Sigmoid colon (tissue), 7 donors: ENCODE results near the gene RXRG. TPM values are rescaled to one million over a fixed set of nuclear protein-coding genes. Genes with fewer than 3 reads are reported as not detected.

Source experiments
- DNase-seq: peaks from one replicate; pipeline ENCODE4 v3.0.0-alpha.2; 2019
- H3K27ac ChIP-seq, 4 donors: fragments of 200-600 bp; sonication (generic); one replicate each; pipeline ENCODE4 v1.5.1; 2016 to 2019; ENCODE audit warnings: mild to moderate bottlenecking in 1 of 4
- H3K27me3 ChIP-seq, 3 donors: fragments of 200-600 bp; sonication (generic); one replicate each; pipeline ENCODE4 v1.5.1; 2019; ENCODE audit warnings: mild to moderate bottlenecking in 1 of 3
- H3K36me3 ChIP-seq, 4 donors: fragments of 200-600 bp; sonication (generic); one replicate each; pipeline ENCODE4 v1.5.1; 2016 to 2019
- H3K4me1 ChIP-seq, 4 donors: fragments of 200-600 bp; sonication (generic); one replicate each; pipeline ENCODE4 v1.5.1; 2017 to 2019
- H3K4me3 ChIP-seq, 4 donors: fragments of 200-600 bp; sonication (generic); one replicate each; pipeline ENCODE4 v1.5.1; 2017 to 2019; ENCODE audit warnings: mild to moderate bottlenecking in 2 of 4, moderate library complexity in 1 of 4
- H3K9me3 ChIP-seq, 4 donors: fragments of 200-600 bp in 3 of 4; sonication (generic) in 3 of 4; one replicate each; pipeline versions ENCODE4 v1.5.1 to v1.6.1; 2013 to 2019
- EP300 ChIP-seq, 4 donors: sonication (generic); formaldehyde crosslinking; IDR thresholded peaks; one replicate each; pipeline ENCODE4 v1.6.1; 2017; ENCODE audit warnings: antibody characterized with exemption in 4 of 4
- POLR2A ChIP-seq, 2 donors: fragments of 450-650 bp; IDR thresholded peaks; one replicate each; pipeline ENCODE4 v1.6.1; 2016; ENCODE audit warnings: antibody characterized with exemption in 2 of 2, mild to moderate bottlenecking in 2 of 2, moderate library complexity in 2 of 2
- POLR2AphosphoS5 ChIP-seq, 4 donors: sonication (generic); formaldehyde crosslinking; IDR thresholded peaks; one replicate each; pipeline ENCODE4 v1.6.1; 2017; ENCODE audit warnings: antibody characterized with exemption in 4 of 4
- WGBS, 2 donors: extraction: QIAGEN DNeasy Blood & Tissue Kit; methylation state at CpG; one replicate each; pipeline ENCODE4 v1.1.7; 2013; 5-methylcytosine and 5-hydroxymethylcytosine counted together
- intact Hi-C: fragments of 100-400 bp; cut with DNase I; formaldehyde crosslinking; loops from one replicate; pipeline ENCODE4 v1.15.1; 2023
- polyA plus RNA-seq, 3 donors: library from polyadenylated mRNA; stranded (reverse); fragments of 200-250 nt; gene quantifications; one replicate each; pipeline ENCODE4 v1.2.3, GENCODE V29; 2013
- total RNA-seq, 4 donors: library from RNA; depleted of rRNA; stranded (reverse); fragments of >200 nt; gene quantifications; one replicate each; pipeline ENCODE4 v1.1.0, GENCODE V29; 2016
- TF ChIP-seq, protein P1 (sequence below), 4 experiments: fragments of 450-650 bp in 3 of 4; fragments of 200-600 bp in 1 of 4; IDR thresholded peaks; one replicate each; pipeline ENCODE4 v1.5.1; 2016 to 2019; ENCODE audit warnings: antibody characterized with exemption in 4 of 4, mild to moderate bottlenecking in 3 of 4, moderate library complexity in 2 of 4
- donor health status: healthy with polysubstance abuse.
- donor health status: Bipolar disorder and iron deficiency.
- donor health status: healthy.

The RXRG gene
- total and polyA plus RNA-seq, 7 donors, result 0.55 to 2.1 (median 1.2) TPM

DNA sequence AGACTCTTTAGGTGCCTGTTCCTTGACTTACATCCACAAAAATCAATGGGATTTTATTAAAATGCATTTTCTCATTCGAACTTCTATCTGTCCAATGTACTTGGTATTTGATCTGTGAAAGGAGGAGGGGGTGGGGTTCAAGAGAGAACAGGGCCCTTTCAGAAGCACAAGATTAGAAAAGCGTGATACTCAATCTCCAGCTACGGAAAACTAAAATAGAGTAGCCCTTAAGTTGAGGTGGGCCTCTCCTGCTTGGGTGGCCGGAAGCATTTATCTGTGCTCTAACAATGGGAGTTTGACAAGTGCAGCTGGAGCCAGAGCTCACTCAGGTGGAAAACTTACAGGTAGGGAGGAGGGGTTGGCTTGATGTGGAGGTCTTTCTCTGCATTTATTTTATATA is 462 bp upstream of the RXRG start:
- Histone ChIP-seq H3K36me3 (no peaks in the 10 kb centered on the region), H3K9me3 (no peaks in the 10 kb centered on the region), H3K4me1 (peaks cover 0 to 19% (median 13%) of the 10 kb centered on the region in 4 donors), H3K27ac (peak overlapping the region in 3 of 4 donors; percentile 4 to 55 (median 19)), H3K4me3 (peak overlapping the region; percentile 0 to 38 (median 30)), H3K27me3 (peaks cover 10 to 40% (median 26%) of the 10 kb centered on the region in 3 donors)
- intact Hi-C loops, result no loop called here
- 51 to 59% methylated on average over 4 of the region's 4 CpGs for WGBS, 2 donors
- no peak for TF ChIP-seq EP300 (IDR thresholded peaks at IDR 0.05)
- TF ChIP-seq POLR2A (IDR thresholded peaks at IDR 0.05), result no peak
- TF ChIP-seq POLR2AphosphoS5 (IDR thresholded peaks at IDR 0.05), result no peak
- TF ChIP-seq, protein P1, sequence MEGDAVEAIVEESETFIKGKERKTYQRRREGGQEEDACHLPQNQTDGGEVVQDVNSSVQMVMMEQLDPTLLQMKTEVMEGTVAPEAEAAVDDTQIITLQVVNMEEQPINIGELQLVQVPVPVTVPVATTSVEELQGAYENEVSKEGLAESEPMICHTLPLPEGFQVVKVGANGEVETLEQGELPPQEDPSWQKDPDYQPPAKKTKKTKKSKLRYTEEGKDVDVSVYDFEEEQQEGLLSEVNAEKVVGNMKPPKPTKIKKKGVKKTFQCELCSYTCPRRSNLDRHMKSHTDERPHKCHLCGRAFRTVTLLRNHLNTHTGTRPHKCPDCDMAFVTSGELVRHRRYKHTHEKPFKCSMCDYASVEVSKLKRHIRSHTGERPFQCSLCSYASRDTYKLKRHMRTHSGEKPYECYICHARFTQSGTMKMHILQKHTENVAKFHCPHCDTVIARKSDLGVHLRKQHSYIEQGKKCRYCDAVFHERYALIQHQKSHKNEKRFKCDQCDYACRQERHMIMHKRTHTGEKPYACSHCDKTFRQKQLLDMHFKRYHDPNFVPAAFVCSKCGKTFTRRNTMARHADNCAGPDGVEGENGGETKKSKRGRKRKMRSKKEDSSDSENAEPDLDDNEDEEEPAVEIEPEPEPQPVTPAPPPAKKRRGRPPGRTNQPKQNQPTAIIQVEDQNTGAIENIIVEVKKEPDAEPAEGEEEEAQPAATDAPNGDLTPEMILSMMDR (IDR thresholded peaks at IDR 0.05), result no peak
- no peak for DNase-seq

DNA sequence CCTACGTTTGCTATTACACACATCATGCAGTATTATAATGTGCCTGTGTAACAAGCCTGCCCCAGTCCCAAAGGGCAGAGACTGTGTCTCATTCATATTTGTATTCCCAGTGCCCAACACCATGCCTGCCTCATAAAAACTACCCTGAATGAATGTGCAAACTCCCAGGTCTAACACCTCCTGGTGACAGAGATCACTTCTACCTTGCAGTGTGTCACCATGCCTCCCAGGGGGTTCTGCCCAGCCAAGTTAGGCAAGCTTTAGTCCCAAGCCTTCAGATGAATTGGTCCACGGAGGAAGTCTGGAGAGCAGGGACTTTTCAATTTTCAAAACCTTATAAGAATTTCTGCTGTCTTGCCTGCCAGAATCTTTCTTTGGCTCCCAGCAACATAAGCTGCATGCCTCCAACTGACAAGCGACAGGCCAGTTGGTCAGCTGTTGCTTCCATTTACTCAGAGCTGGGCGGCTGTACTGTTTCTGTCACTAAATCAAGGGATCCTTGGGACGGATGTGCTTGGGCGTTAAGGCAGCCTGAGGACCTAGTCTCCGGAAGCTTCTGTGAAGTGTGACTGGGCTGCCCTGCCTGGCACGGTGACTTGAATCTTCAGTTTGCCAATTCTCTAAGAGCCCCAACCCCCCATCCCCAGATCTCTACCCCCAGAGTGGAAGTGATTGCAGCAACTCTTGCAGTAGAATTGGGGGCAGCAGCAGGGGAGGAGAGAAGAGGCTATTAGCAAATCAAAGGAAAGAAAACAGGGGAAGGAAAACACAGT is 1.2 kb downstream of the RXRG start:
- Histone ChIP-seq H3K4me3 (peak overlapping the region in 3 of 4 donors; percentile 26 to 38 (median 35)), H3K36me3 (no peaks in the 10 kb centered on the region), H3K27me3 (peaks cover 10 to 40% (median 26%) of the 10 kb centered on the region in 3 donors), H3K9me3 (no peaks in the 10 kb centered on the region), H3K27ac (peak overlapping the region in 2 of 4 donors; percentile 4 to 19), H3K4me1 (peaks cover 0 to 19% (median 13%) of the 10 kb centered on the region in 4 donors)
- intact Hi-C loops, result no loop called here
- TF ChIP-seq EP300 (IDR thresholded peaks at IDR 0.05), result no peak
- TF ChIP-seq POLR2AphosphoS5 (IDR thresholded peaks at IDR 0.05), result no peak
- TF ChIP-seq, protein P1 (IDR thresholded peaks at IDR 0.05), result no peak
- TF ChIP-seq POLR2A (IDR thresholded peaks at IDR 0.05), result no peak
- DNase-seq, result peak; percentile 65
- WGBS, 2 donors, result 13 to 25% methylated on average over 8 of the region's 8 CpGs

DNA sequence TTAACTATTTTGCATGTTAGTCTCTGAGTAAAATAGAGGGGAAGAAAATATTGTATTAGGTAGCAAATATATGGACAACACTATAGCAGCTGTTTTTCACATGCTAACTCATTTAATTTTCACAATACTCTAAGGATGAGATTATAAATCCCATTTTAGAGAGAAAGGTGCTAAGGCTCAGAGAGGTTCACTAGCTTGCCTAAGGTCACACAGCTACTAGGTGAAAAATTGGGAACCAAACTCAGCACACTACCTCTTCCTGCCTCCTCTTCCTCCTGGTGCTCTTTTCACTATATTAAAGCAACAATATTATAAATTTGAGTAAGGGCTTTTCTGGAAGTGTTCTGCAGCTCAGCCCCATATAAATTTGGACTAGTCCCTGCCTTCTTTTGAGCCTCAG is 2.3 kb downstream of the RXRG start:
- no peak for DNase-seq
- Histone ChIP-seq H3K4me1 (peaks cover 0 to 19% (median 13%) of the 10 kb centered on the region in 4 donors), H3K4me3 (no peak overlapping the region), H3K36me3 (no peaks in the 10 kb centered on the region), H3K27me3 (peaks cover 10 to 40% (median 26%) of the 10 kb centered on the region in 3 donors), H3K27ac (no peak overlapping the region), H3K9me3 (no peaks in the 10 kb centered on the region)
- TF ChIP-seq POLR2AphosphoS5 (IDR thresholded peaks at IDR 0.05), result no peak
- TF ChIP-seq, protein P1 (IDR thresholded peaks at IDR 0.05), result no peak
- TF ChIP-seq EP300 (IDR thresholded peaks at IDR 0.05), result no peak
- intact Hi-C loops, result no loop called here

DNA sequence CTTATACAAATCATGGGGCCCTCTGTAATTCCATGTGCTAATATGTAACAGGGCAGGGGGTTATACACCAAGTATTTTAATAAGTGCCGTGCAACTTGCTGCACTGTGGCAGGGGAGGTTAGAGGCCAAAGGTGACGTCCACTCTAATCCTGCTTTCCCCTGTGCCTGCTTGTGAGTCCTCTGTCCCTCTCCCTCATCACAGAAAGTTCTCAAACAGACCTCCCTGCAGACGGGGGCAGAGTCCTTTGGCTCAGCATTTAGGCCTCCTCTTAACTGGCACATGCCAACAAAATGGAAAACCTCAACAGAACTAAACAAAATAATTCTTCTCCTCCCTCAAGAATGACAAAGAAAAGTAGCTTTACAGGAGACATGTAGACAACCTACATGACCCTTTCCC is 2.9 kb downstream of the RXRG start:
- 61 to 76% methylated on average over 3 of the region's 3 CpGs for WGBS, 2 donors
- intact Hi-C loops, result no loop called here
- no peak for TF ChIP-seq EP300 (IDR thresholded peaks at IDR 0.05)
- TF ChIP-seq, protein P1 (IDR thresholded peaks at IDR 0.05), result no peak
- no peak for TF ChIP-seq POLR2A (IDR thresholded peaks at IDR 0.05)
- TF ChIP-seq POLR2AphosphoS5 (IDR thresholded peaks at IDR 0.05), result no peak
- H3K4me3 ChIP-seq, result no peak overlapping the region
- H3K27me3 ChIP-seq, result peaks cover 10 to 40% (median 26%) of the 10 kb centered on the region in 3 donors
- H3K36me3 ChIP-seq, result no peaks in the 10 kb centered on the region
- H3K4me1 ChIP-seq, result peaks cover 0 to 19% (median 13%) of the 10 kb centered on the region in 4 donors
- no peaks in the 10 kb centered on the region for H3K9me3 ChIP-seq
- H3K27ac ChIP-seq, result no peak overlapping the region
- no peak for DNase-seq
